GM21529 (cell line): Measurements from ENCODE around the gene AQP12B.

Experiments
- ATAC-seq: cut with Tn5 transposase; IDR thresholded peaks from one replicate; pipeline ENCODE4 v1.9.1; 2021; ENCODE audit not compliant: unreplicated experiment

Gene AQP12B

DNA sequence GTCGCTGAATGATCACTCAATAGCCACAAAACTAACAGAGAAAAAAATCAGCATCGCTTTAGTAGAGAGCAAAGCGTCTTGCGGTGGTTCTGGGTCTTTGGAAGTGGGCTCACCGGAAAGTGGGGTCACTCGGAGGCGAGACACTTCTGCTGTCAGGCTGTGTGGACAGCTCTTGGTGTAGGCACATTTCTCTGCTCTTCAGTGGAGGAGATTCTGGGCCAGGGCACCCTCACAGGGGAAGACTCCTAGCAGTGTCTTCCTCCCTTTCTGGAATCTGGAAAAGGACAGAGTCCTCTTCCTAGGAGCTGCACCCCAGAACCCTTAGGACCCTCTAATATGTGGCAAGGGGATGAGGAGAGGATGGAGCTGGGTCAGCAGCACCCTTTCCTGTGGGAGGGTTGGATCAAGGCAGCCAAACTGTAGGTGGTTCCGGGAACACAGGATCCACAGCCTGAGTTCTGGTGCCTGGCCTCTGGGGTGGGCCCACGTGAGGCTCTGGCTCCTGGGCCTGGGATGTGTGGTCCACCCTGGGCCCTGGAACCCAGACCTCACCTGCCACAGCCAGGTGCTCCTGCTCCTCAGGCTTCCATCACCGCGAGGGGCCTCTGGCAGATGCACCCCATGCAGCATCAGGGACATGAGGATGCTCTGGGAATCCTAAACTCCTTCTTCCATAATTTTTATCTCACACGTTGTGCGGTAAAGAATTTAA is 32.3 kb downstream of the AQP12B start:
- no peak for ATAC-seq

DNA sequence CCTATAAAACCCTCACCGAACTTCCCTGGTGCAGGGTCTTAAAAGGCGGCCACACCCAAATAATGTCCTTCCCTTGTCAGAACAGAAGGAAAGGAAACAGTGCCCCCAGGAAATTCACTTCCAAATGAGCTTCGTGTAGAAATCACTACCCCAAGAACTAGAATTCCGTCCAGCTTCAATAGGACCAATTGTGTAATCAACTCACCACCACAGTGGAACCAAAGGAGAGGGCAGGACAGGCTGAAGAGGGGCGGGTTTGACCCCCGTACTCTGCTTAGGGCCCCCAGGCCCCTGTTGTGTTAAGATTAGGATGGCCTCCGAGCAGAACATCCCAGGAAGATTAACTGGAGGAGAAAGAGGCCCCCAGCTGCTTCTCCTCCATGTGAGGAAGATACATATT is 33.4 kb downstream of the AQP12B start:
- ATAC-seq, result no peak

DNA sequence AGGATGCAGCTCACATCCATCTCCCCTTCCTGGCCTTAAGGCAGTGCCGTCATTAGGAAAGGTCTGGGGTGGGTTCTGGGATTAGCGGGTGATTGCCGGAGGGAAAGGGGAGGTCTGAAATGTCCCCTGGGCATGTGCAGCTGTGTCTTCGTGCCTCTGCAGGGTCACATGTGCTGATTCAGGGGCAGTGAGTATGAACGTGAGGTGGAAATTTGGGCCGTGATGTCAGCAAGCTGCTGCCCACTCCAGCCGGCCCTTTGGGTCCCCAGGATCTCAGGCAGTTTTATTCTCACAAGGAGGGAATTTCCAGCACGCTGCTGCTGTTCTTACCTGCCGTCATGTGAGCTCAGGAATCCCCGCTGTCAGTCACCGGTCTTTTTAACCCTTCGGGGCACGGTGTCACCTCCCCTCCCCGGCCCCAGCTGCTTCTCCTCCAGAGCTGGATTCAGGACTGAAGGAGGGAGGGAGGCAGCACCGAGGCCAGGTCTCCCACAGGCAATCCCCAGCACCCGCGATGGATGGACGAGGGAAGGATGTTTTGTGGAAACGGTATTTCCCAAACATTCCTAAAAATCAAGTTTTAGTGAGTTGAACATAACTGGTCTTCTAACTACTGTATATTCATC is 33.9 kb downstream of the AQP12B start:
- ATAC-seq, result no peak

DNA sequence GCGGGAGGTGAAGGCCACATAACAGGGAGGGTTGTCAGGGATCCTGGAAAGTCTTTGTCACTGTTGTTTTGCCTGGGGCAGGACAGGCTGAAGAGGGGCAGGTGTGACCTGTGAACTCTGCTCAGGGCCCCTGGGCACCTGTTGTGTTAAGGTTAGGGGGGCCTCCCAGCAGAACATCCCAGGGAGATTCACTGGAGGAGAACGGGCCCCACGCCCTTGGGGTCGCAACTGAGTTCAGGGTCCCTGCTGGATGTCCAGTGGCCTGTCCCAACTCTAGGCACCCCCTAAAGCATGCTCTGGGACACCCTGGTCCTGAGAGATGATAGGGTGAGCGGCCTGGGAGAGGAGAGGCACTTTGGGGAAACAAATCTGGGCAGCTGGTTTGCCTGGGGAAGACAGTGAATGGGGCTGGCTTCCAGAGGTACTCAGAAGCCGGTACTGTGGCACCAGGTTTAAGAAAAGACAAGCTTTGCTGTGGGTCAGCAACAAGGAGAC is 34.5 kb downstream of the AQP12B start:
- no peak for ATAC-seq

DNA sequence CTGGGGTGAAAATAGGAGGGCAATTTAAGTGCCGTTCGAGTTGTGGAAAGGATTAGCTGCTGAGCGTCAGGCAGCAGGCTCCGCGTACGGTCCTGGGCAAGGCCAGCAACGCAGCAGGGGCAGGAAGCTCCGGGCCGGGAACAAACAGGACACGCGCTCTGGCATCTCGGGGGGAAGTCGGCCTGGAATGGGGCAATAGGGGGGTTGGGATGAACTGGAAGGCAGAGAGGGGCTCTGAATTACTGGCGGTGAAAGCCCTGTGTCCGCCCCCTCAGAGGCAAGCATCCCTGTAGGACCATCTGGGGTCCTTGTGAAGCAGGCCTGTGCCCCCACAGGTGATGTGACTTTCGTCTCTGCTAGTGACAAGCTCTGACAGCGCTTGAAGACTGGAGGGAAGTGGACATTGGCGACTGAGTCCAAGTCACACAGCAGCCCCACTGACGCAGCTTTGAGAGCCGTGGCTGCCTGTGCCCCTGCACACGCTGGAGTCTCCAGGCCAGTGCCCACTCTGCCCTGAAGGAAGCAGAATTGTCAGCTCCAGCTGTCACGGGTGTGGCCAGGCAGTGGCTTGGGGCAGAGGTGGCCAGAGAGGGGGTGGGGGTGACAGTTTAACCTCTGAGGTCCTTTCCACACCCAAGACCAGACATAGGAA is 35.1 kb downstream of the AQP12B start:
- ATAC-seq, result no peak

DNA sequence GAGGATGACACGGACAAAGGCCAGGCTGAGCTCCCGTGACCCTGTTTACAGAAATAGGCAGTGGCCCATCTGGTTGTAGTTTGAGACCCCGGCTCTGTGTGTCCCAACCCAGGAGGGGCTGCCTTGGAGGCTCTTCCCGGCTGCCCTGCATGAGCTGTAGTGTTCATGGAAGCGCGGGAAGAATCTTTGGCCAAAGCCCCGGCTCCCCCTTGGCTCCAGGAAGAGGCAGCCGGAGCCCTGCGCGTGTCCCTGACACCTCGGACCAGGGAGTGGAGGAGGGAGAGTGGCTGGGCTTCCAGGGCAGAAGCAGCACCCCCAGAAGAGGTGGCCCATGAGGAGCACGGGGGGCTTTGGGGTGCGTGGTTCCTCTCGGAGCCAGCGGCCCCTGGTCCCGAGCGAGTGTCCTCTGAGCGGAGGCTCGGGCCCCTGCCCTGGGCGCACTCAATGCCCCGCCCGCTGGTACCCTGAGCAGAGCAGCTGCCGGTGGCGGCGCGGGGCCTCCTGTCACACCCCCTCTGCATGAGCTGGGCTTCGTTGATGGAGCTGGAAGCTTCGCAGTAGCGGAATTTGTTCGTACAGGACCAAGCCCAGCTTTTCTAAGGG is 35.7 kb downstream of the AQP12B start:
- no peak for ATAC-seq

DNA sequence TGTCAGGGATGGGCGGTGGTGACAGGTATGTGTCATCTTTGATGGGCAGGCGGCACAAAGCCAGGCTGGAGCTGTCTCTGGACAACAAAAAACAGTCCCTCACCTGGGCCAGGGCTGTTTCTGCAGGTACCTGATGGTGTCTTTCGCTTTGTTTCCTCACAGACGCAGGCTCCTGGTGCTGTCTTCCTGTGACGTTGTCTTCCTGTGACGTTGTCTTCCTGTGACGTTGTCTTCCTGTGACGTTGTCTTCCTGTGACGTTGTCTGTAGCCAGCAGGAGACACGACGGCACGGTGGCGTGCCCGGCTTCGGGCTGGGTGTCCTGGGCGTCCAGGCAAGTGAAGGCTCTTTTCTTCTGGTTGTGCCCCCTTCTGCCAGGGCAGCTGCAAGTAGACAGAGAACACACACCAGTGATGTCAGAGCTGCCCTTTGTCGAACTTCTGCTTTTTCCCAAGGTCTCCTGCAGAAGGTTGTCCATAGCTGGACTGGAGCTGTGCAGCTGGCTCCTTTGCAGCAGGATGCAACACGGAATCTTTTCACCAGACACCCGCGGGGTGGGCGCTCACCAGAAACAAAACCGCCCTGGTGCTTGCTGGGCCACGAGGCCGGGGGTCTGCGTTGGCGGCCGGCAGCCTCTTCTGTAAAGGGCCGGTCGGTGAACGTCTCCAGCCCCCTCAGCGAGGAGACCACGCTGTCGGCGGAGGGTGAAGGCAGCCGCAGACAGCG is 36.3 kb downstream of the AQP12B start:
- no peak for ATAC-seq

DNA sequence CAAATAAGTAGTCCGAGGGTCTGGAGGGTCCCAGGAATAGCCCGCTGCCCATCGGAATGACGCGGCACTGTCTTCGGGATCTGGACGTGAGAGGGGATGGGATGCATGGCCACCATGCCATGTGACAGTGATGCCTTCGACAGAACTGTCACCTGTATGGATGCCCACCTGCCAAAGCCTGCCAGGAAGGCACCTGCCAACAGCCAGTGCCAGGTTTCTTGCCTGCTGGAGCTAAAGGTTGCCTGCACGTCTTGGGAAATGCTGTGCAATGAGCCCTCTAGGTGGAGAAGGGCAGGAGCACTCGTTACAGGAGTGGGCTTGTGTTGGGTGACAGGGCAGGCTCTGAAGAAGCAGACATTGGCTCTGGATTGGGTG is 36.9 kb downstream of the AQP12B start:
- no peak for ATAC-seq

DNA sequence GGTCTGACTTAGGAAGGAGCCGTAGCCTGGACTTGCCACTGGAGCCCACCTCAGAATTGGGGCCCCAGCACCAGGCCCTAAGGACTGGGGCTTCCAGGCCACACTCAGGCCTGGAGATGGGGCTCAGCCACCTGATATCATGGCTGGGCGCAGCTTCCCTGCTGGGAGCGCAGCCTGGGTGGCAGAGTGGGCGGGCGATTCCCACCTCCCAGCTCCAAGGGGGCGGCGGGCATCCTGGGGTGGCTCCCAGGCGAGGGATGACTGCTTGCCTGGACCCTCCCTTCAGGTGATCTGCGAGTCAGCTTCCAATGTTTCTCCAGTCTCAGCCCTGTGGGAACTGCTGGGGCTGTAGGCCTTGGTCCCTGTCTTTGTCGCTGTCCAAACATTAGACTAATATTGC is 37.3 kb downstream of the AQP12B start:
- no peak for ATAC-seq

DNA sequence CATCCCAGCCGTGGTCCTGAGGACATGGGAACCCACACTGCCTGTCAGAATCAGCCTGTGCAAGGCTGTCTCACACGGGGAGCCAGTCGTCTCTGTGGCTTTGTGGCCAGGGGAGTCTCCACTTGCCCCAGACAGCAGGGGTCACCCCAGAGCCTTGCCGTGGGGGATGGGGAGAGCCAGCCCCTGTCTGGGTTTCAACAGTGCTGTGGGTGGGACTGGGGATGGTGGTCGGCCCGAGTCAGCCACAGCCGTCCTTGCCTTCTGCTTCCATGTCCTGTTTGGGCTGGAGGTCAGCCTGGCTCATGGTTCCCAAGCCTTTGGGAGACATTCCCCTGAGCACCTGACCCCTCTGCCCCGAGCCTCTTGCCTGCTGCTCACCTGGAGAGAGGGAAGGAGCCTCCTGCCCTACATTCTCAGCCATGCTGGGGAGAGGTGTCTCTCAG is 37.8 kb downstream of the AQP12B start:
- ATAC-seq, result no peak

DNA sequence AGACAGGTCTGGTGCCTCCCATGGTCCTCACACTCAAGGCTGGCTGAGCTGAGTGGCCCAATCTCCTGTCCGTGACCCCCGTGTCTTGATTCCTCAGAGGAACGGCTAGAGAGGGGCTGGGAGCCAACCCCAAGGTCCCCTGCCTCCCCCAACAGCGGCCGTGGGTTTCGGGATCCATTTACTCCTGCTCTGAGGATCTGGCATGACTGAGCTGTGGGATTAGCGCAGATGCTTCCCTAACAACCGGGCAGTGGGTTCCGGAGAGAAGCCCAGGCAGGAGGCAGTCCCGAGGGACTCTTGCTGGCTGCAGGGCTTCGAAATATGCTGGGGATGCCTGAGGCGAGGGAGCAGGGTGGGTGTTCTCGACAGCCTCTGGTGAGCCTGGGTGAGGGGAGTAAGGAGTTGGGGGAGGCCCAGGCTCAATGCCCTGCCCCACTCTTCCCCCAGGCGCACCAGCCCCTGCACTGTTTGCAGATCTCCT is 38.5 kb downstream of the AQP12B start:
- no peak for ATAC-seq

DNA sequence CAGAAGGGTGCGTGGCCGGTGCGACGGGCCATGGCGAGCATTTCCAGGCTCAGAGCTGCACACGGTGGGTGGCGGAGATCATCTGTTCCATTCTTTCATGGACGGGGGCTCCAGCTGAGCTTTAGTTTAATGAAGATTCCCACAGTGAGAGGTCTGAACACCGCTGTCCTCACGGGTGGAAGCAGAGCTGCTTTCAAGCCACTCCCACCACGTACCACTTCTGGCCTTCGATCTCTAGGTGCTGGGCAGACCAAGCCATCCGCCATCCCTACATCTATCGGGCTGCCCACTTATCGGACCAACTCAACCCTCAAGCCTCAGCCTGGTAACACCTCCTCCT is 38.9 kb downstream of the AQP12B start:
- ATAC-seq, result no peak

DNA sequence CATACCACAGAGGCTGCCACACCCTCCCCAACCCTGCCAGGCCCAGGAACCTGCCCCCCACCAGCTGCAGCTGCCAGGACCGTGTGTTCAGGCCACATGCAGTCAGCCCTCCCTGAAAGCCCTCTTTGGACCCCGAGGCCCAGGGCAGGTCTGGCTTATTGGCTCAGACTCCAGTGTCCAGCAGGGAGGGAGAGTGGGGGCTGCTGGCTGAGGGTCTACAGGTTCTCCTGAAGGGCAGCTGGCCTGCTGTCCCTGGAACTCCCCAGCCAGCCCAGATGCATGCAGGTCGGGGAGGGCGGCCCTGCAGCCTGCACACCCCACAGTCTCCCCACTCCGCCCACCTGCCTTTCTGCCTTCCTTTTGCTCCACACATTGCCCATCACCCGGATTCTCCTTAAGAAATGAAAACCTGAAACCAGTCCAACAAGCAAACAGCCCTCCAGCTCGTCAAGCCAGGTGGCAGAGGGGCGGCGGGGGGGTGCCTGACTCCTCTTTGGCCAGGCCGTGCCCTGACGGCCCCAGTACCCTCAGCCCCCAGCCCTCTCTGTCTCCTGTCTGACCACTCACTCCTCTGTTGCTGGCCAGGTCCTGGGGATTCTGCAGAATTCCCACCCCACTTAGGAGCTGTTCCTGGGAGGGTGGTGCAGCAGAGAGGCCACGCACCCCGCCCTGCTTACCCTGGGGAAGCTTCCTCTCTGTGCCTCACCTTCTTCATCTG is 39.4 kb downstream of the AQP12B start:
- no peak for ATAC-seq

DNA sequence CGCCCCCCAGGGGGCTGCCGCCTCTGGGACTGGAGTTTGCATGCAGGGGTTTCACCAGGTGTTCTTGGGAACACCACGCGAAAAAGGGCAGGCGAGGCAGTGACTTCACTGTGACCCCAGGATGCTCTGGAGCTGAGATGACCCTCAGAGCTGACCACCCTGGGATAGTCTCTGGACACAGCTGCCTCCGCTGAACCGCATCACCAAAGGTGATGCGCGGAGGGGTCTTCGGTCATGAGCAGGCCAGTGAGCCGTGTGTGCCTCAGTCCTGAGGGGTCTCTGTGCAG is 39.9 kb downstream of the AQP12B start:
- ATAC-seq, result no peak

DNA sequence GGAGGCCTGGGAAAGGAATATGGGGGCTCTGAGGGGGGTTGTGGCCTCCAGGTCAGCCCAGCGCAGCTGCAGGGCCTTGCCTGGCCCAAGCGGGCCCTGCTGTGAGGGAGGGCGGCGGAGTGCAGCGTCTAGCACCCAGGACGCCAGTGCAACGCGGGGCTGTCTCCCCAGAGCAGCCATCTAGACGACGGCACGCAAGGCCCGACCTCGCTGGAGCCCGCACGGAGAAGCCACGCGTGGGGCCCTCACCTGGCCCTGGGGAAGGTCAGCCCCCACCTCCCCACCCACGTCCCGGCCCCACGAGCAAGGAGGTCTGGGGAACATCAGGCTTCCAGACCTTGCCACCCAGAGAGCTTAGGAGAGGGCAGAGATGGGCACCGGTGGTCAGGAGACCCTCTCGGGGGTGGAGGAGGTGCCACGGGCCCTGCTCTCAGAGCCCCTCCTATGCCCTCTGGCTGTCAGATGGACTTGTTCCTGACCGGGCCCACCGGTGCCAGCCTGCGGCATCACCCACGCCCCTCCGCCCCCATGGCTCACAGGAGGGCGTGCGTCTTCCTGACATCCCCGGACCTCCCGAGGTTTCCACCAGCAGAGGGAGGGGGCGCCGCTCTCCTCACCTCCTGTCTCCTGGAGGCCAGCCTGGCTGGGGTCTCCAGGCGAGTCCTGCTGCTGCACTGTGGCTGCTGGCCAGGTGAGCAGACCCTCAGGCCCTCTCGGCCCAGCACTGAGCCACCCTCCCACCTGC is 40.5 kb downstream of the AQP12B start:
- ATAC-seq, result no peak

DNA sequence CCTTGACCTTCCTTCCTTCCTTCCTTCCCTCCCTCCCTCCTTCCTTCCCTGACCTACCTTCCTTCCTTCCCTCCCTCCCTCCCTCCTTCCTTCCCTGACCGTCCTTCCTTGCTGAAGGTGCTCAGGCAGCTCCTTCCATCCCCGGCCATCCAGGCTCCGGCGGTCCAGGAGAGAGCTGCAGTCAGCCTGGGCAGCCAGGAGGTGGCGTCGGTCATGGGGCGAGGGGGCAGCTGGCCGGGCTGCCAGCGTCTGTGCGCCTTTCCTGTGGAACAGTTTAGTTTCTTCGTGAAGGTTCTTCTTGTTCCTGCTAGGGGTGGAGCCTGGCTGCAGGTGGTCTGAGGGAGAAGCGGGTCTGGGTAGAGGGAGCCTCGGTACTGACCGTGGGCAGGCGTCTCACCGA is 41.7 kb downstream of the AQP12B start:
- ATAC-seq, result no peak

DNA sequence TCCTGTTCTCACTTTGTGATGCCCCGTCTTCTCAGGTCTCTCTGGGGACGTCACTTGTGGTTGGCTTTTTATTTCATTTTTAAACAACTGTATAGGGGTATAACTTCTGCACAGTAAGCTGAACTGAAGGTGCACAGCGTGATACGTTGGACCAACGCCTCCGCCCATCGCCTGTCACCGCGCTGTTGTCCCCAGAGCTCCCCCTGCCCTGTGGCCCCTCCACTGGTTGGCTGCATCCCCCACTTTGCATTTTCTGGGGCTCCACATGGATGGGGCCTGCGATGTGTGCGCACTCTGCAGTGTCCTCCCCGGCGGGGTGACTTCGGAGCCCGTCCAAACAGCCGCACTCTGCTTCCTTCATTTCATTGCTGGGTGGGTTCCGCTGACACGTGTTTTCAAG is 43.1 kb downstream of the AQP12B start:
- ATAC-seq, result no peak

DNA sequence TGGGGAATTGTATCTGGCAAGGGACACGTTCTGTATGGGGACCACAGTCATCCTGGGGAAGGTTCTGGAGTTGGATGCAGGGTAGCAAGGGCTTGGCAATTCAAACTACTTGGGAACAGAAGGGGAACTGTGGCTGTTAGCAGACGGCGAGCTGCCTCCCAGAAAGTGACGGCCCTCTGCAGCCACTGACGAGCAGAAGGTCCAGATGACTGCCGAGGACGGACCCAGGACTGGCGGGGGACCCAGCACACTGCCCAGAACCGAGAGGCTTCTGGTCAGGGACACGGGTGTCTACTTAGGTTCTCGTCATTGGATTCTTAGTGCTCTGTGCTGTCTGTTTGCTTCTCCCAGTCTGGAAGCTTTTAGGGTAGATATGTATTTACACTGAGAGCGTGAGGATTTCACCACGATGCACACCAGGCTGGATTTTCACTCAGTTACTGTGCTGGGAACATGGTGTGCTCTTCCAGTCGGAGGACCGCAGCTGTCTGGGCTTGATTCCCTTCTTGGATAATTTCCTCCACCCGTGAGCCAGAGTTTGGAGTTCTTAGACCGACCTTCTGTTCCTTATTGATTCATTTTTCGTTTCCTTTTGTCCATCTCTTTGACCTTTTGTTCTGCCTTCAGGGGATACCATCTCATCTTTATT is 44.0 kb downstream of the AQP12B start:
- no peak for ATAC-seq

DNA sequence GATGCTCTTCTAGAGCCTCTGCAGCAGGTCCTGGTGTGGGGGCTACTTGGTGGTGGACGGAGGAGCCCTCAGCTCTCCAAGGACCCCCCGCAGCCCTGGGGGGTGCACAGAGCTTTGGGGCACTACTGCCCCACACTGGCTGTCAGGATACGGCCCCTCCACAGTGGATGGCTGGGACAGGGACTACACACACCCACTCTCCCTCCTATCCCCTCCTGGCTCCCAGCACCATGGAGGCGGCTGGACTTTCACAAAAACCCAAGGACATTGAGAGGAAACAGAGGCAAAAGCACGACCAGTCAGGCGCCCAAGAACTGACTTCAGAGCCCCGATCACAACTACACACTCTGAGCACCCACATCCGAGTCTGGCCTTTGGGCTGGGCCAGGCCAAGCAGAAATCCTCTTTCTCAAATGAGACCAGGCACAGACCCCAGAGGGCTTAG is 44.8 kb downstream of the AQP12B start:
- ATAC-seq, result no peak
